Mesendoderm (in vitro differentiated cells): ENCODE measurements around the gene NRXN3.
A peak's percentile ranks its signal among the peaks of the same experiment; 100 is the strongest.

Experiments
- DNase-seq: peaks from one replicate; pipeline ENCODE4 v3.0.0; 2013
- H2AK5ac ChIP-seq: 2 replicates; pipeline ENCODE4 v1.6.1; 2013; ENCODE audit warnings: low read length, inconsistent platforms
- H2BK120ac ChIP-seq: 2 replicates; pipeline ENCODE4 v1.6.1; 2013; ENCODE audit warnings: low read depth, mild to moderate bottlenecking, low read length, moderate library complexity, mixed read lengths
- H2BK15ac ChIP-seq: replicated peaks from 2 replicates; pipeline ENCODE4 v1.6.1; 2013; ENCODE audit warnings: low read depth, mild to moderate bottlenecking, moderate library complexity
- H2BK5ac ChIP-seq: 2 replicates; pipeline ENCODE4 v1.6.1; 2013; ENCODE audit warnings: low read length, inconsistent platforms
- H3K18ac ChIP-seq: 2 replicates; pipeline ENCODE4 v1.6.1; 2013; ENCODE audit warnings: mild to moderate bottlenecking, low read length, mixed read lengths
- H3K23ac ChIP-seq: one replicate; pipeline ENCODE4 v1.6.1; 2013; ENCODE audit warnings: low read length
- H3K27ac ChIP-seq: 2 replicates; pipeline ENCODE4 v1.5.1; 2013; ENCODE audit warnings: low read depth, mild to moderate bottlenecking, inconsistent platforms, low read length, moderate library complexity
- H3K27me3 ChIP-seq: 2 replicates; pipeline ENCODE4 v1.6.1; 2013; ENCODE audit warnings: low read length, control low read depth, mild to moderate bottlenecking, inconsistent platforms; ENCODE audit not compliant: insufficient read depth, poor library complexity
- H3K36me3 ChIP-seq: 2 replicates; pipeline ENCODE4 v1.6.1; 2013; ENCODE audit warnings: low read length, inconsistent platforms; ENCODE audit not compliant: control insufficient read depth, insufficient read depth
- H3K4ac ChIP-seq: one replicate; pipeline ENCODE4 v1.6.1; 2013; ENCODE audit warnings: low read depth, mild to moderate bottlenecking, low read length, moderate library complexity
- H3K4me1 ChIP-seq: 2 replicates; pipeline ENCODE4 v1.6.1; 2013; ENCODE audit warnings: low read depth, low read length, inconsistent platforms; ENCODE audit not compliant: control insufficient read depth
- H3K4me2 ChIP-seq: 2 replicates; pipeline ENCODE4 v1.6.1; 2013; ENCODE audit warnings: low read length
- H3K4me3 ChIP-seq: 2 replicates; pipeline ENCODE4 v1.5.1; 2013; ENCODE audit warnings: mild to moderate bottlenecking, low read length
- H3K56ac ChIP-seq: one replicate; pipeline ENCODE4 v1.6.1; 2013; ENCODE audit warnings: low read length
- H3K79me1 ChIP-seq: 2 replicates; pipeline ENCODE4 v1.6.1; 2013; ENCODE audit warnings: low read length, inconsistent platforms
- H3K79me2 ChIP-seq: 2 replicates; pipeline ENCODE4 v1.6.1; 2013; ENCODE audit warnings: mild to moderate bottlenecking, low read length; ENCODE audit not compliant: control insufficient read depth, insufficient read depth
- H3K9ac ChIP-seq: 2 replicates; pipeline ENCODE4 v1.6.1; 2013; ENCODE audit warnings: low read length, inconsistent platforms
- H4K5ac ChIP-seq: one replicate; pipeline ENCODE4 v1.6.1; 2013; ENCODE audit warnings: low read length
- H4K8ac ChIP-seq: one replicate; pipeline ENCODE4 v1.6.1; 2013; ENCODE audit warnings: low read depth, mild to moderate bottlenecking, control low read depth, low read length, moderate library complexity
- WGBS: extraction: QIAGEN DNeasy Blood & Tissue Kit; methylation state at CpG from one replicate; pipeline ENCODE4 v1.1.7; 2013; ENCODE audit warnings: low lambda C conversion rate, missing lambda C conversion rate; ENCODE audit not compliant: insufficient coverage; ENCODE audit errors: extremely low coverage; 5-methylcytosine and 5-hydroxymethylcytosine counted together

Gene NRXN3

DNA sequence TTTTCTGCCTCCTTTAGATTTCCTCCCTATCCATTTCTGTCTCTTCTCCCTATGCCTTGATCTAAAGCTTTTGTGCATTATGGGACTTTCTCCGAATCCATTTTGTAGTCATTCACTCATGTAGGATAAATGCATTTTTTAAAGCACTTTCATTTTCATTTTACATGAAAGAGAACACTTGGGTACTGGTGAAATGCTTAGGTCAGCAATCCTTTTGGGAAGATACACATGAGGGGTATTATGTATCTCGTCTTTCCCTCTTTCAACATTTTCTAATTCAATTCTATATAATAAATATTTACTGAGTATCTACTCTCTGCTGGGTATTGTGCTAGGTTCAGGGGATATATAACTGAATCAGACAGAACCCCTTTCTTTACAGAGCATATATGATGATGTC, 577.6 kb downstream of the NRXN3 start:
- Histone ChIP-seq H2BK15ac (no peak overlapping the region), H2BK120ac (no peak overlapping the region), H3K4ac (no peak overlapping the region), H3K23ac (no peak overlapping the region), H3K56ac (no peak overlapping the region), H3K9ac (no peak overlapping the region), H2AK5ac (no peak overlapping the region), H3K79me2 (no peaks in the 10 kb centered on the region), H4K8ac (no peak overlapping the region), H2BK5ac (no peak overlapping the region), H3K4me2 (no peak overlapping the region), H3K4me1 (no peaks in the 10 kb centered on the region), H3K18ac (no peak overlapping the region), H3K27me3 (no peaks in the 10 kb centered on the region), H3K79me1 (no peaks in the 10 kb centered on the region), H4K5ac (no peak overlapping the region), H3K36me3 (no peaks in the 10 kb centered on the region), H3K27ac (no peak overlapping the region), H3K4me3 (no peak overlapping the region)
- no CpG with 5 or more reads among the region's 2 CpGs for WGBS
- no peak for DNase-seq

GRCh38 chr14:78752518-78753188, 582.5 kb downstream of the NRXN3 start:
- no peak overlapping the region for H4K8ac ChIP-seq
- H3K56ac ChIP-seq: no peak overlapping the region
- no peaks in the 10 kb centered on the region for H3K36me3 ChIP-seq
- 100% methylated on average over 1 of the region's 5 CpGs for WGBS
- H3K4me1 ChIP-seq: no peaks in the 10 kb centered on the region
- H3K79me1 ChIP-seq: no peaks in the 10 kb centered on the region
- H3K27me3 ChIP-seq: no peaks in the 10 kb centered on the region
- no peak overlapping the region for H3K4me3 ChIP-seq
- H3K79me2 ChIP-seq: no peaks in the 10 kb centered on the region
- no peak overlapping the region for H2BK5ac ChIP-seq
- DNase-seq: no peak
- H3K4me2 ChIP-seq: no peak overlapping the region
- no peak overlapping the region for H2AK5ac ChIP-seq
- no peak overlapping the region for H4K5ac ChIP-seq
- no peak overlapping the region for H2BK120ac ChIP-seq
- no peak overlapping the region for H3K9ac ChIP-seq
- H3K18ac ChIP-seq: no peak overlapping the region
- no peak overlapping the region for H3K23ac ChIP-seq
- no peak overlapping the region for H2BK15ac ChIP-seq
- no peak overlapping the region for H3K27ac ChIP-seq
- no peak overlapping the region for H3K4ac ChIP-seq

DNA sequence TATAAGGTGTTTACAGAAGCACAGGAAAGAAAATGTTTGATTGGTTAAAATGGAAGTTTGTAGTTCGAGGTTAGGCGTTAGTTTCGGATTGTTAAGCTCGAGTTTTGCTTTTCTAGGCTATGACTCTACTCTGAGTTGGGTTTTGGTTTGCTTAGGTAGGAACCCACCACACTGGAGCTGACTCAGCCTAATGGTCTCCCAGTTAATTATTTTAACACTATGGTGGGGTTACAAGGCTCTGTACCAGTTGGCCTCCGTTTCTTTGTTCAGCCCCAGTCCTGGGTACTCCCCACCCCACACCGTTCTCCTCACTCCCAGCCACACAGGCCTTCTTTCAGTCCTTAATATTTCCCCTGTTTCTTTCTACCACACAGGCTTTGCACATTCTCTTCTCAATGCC, 583.9 kb downstream of the NRXN3 start:
- H3K27me3 ChIP-seq: no peaks in the 10 kb centered on the region
- H2BK5ac ChIP-seq: no peak overlapping the region
- no peak overlapping the region for H3K27ac ChIP-seq
- H3K18ac ChIP-seq: no peak overlapping the region
- H3K79me2 ChIP-seq: no peaks in the 10 kb centered on the region
- H2BK120ac ChIP-seq: no peak overlapping the region
- H4K5ac ChIP-seq: no peak overlapping the region
- no peak overlapping the region for H3K4me3 ChIP-seq
- H3K23ac ChIP-seq: no peak overlapping the region
- no peak overlapping the region for H2BK15ac ChIP-seq
- H3K36me3 ChIP-seq: no peaks in the 10 kb centered on the region
- H3K4ac ChIP-seq: no peak overlapping the region
- H3K79me1 ChIP-seq: no peaks in the 10 kb centered on the region
- no peak overlapping the region for H3K4me2 ChIP-seq
- WGBS: 100% methylated on average over 3 of the region's 6 CpGs
- H4K8ac ChIP-seq: no peak overlapping the region
- H3K4me1 ChIP-seq: no peaks in the 10 kb centered on the region
- no peak for DNase-seq
- no peak overlapping the region for H3K9ac ChIP-seq
- no peak overlapping the region for H3K56ac ChIP-seq
- H2AK5ac ChIP-seq: no peak overlapping the region

- H4K8ac ChIP-seq: no peak overlapping the region
- H3K9ac ChIP-seq: no peak overlapping the region
- no peaks in the 10 kb centered on the region for H3K4me1 ChIP-seq
- H4K5ac ChIP-seq: no peak overlapping the region
- no peaks in the 10 kb centered on the region for H3K79me2 ChIP-seq
- WGBS: no CpG with 5 or more reads among the region's 4 CpGs
- H3K27ac ChIP-seq: no peak overlapping the region
- no peak overlapping the region for H2BK15ac ChIP-seq
- H3K18ac ChIP-seq: no peak overlapping the region
- H3K4me3 ChIP-seq: no peak overlapping the region
- H2BK120ac ChIP-seq: no peak overlapping the region
- DNase-seq: peak; percentile 67
- H3K56ac ChIP-seq: no peak overlapping the region
- no peaks in the 10 kb centered on the region for H3K79me1 ChIP-seq
- no peak overlapping the region for H3K23ac ChIP-seq
- no peaks in the 10 kb centered on the region for H3K36me3 ChIP-seq
- H2AK5ac ChIP-seq: no peak overlapping the region
- H3K4me2 ChIP-seq: no peak overlapping the region
- no peaks in the 10 kb centered on the region for H3K27me3 ChIP-seq
- no peak overlapping the region for H3K4ac ChIP-seq
- no peak overlapping the region for H2BK5ac ChIP-seq
These were observed 588.2 kb downstream of the NRXN3 start for GRCh38 chr14:78758333-78758732.

DNA sequence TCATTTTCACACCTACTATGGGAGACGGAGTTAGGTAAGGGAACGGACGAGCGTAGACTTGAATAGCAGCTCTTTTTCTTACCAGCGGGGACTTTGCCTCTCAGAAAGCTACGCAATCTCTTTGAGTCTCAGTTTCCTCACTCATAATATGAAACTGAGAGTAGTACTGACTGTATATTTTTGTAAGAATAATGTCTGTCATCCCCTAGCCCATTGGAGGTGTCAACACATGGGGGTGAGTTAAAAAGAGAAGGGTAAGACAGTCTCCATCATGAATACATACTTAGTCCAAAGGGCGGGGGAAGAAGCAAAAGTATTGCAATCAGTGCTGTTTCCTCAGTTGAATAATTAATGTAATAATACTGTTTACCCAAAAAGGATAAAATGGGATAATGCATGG, 592.2 kb downstream of the NRXN3 start:
- no peak overlapping the region for H3K4ac ChIP-seq
- H3K56ac ChIP-seq: no peak overlapping the region
- no peaks in the 10 kb centered on the region for H3K79me1 ChIP-seq
- no peak overlapping the region for H4K5ac ChIP-seq
- no peak for DNase-seq
- no peak overlapping the region for H3K4me3 ChIP-seq
- WGBS: no CpG with 5 or more reads among the region's 7 CpGs
- no peak overlapping the region for H2BK15ac ChIP-seq
- H3K4me2 ChIP-seq: no peak overlapping the region
- H3K79me2 ChIP-seq: no peaks in the 10 kb centered on the region
- H2AK5ac ChIP-seq: no peak overlapping the region
- H3K18ac ChIP-seq: no peak overlapping the region
- no peaks in the 10 kb centered on the region for H3K27me3 ChIP-seq
- H3K36me3 ChIP-seq: no peaks in the 10 kb centered on the region
- H3K27ac ChIP-seq: no peak overlapping the region
- no peak overlapping the region for H3K9ac ChIP-seq
- no peak overlapping the region for H4K8ac ChIP-seq
- H2BK120ac ChIP-seq: no peak overlapping the region
- H3K4me1 ChIP-seq: peaks cover 12% of the 10 kb centered on the region
- H2BK5ac ChIP-seq: no peak overlapping the region
- no peak overlapping the region for H3K23ac ChIP-seq

DNA sequence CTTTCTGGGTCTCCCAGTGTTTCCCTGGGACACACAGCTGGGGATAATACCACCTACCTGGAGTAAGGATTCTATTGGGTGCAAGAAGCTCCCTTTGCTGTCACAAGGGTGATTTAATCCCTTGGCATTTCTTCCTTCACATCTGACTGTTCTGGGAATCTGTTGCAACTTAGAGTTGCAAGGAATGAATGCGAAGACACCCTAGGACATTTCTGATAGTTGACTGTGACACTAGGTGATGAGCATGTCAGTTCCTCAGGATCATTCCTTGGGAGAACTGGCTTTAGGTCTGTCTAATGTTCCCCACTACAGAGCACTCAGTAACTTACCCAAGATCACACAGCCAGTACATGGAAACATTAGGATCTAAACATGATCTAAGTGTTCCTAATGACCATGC, 593.6 kb downstream of the NRXN3 start:
- Histone ChIP-seq H3K36me3 (no peaks in the 10 kb centered on the region), H2BK5ac (no peak overlapping the region), H4K8ac (no peak overlapping the region), H3K4me1 (peaks cover 12% of the 10 kb centered on the region), H3K23ac (no peak overlapping the region), H2BK120ac (no peak overlapping the region), H3K56ac (no peak overlapping the region), H2BK15ac (peak overlapping the region; percentile 8), H2AK5ac (no peak overlapping the region), H3K4ac (no peak overlapping the region), H4K5ac (no peak overlapping the region), H3K79me1 (no peaks in the 10 kb centered on the region), H3K79me2 (no peaks in the 10 kb centered on the region), H3K4me2 (no peak overlapping the region), H3K9ac (no peak overlapping the region), H3K27me3 (no peaks in the 10 kb centered on the region), H3K27ac (no peak overlapping the region), H3K18ac (peak overlapping the region; percentile 56), H3K4me3 (no peak overlapping the region)
- no CpG with 5 or more reads among the region's 1 CpG for WGBS
- peak; percentile 54 for DNase-seq
